SW480 (cell line): ENCODE results near the gene ANKRD63.
A peak's percentile ranks its signal among the peaks of the same experiment; 100 is the strongest.

Experiments used
- DNase-seq: peaks from one replicate; pipeline ENCODE4 v3.0.0-alpha.2; 2016; ENCODE audit warnings: low spot score

The ANKRD63 gene

DNA sequence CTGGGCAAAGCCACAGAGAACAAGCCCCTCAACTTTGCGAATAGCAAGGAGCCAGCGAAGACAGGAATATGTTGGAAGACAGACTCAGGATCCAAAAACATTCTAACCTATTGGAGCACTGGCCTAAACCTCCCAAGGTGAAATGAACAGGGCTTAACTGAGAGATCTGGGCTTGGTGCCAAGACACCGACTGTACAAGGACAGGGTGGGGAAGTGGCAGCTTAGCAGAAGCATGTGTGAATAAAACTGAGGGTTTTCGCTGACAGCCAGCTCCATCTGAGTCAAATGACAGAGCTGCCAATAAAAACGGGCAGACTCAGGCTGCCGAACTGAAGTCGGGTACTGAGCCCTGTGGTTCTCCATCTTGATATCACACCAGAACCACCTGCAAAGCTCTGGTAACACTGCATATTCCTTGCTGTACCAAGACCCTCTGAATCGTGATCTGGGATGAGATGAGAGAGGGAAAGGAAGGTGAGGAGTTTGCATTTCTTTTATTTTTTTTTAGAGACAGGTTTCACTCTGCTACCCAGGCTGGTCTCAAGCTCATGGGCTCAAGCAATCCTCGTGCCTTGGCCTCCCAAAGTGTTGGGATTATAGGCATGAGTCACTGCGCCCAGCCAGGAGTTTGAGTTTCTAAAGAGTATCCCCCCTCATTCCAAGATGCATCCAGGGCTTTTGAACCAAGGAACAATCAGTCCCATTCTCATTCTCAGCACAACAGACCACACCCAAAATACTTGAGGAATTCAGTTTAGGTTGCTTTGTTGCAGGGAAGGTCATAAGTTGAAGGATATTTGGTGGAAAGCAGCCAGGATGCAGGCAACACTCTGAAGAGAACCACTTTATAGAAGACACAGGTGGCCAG, 30.9 kb upstream of the ANKRD63 start:
- peak; percentile 39 for DNase-seq

- DNase-seq: no peak
Measured at GRCh38 chr15:40312370-40313158, 29.7 kb upstream of the ANKRD63 start.

DNA sequence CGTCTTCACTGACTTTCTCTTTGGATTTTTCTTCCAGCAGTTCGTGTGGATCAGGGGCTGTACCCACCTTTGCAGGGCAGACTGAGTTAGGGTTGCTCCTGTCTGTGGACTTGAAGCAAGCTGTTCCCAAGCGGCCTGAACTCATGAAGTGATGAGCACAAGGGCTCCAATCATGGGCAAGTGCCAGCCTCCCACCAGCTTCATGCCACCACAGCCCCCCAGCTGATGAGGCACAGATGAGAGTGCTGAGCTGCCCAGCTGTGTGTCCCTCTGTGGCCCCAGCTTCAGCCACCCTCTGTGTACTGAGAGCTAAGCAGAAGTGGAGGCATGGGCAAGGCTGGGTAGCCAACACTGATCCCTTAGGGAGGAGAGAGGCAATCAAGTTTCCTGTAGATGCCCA, 28.1 kb upstream of the ANKRD63 start:
- DNase-seq: no peak

GRCh38 chr15:40310001-40310959, 27.4 kb upstream of the ANKRD63 start:
- peak; percentile 29 for DNase-seq

DNA sequence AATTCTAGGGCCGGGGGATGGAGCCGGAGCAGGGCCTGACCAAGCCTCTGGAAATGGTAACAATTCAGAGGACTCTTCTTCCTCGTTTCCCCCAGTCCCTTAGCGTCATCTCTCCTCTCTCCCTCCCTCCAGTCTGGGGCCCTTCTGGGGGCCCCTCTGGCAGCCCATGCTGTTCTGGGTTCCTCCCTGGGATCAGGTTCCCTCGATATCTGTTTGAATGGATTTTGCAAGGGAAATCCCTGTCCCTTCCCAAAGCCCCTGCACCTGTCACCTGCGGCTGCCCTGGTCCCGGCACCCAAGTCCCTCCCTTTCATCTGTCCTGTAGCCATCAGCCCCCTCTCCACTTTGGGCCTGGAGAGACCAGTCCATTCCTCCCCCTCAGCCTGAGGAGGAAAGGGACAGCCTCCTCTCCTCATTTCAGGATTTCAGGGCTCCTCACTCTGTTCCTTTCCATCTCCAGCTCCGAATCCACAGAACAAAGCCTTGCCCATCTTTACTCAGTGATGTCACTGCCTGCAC, 26.5 kb upstream of the ANKRD63 start:
- DNase-seq: no peak

DNA sequence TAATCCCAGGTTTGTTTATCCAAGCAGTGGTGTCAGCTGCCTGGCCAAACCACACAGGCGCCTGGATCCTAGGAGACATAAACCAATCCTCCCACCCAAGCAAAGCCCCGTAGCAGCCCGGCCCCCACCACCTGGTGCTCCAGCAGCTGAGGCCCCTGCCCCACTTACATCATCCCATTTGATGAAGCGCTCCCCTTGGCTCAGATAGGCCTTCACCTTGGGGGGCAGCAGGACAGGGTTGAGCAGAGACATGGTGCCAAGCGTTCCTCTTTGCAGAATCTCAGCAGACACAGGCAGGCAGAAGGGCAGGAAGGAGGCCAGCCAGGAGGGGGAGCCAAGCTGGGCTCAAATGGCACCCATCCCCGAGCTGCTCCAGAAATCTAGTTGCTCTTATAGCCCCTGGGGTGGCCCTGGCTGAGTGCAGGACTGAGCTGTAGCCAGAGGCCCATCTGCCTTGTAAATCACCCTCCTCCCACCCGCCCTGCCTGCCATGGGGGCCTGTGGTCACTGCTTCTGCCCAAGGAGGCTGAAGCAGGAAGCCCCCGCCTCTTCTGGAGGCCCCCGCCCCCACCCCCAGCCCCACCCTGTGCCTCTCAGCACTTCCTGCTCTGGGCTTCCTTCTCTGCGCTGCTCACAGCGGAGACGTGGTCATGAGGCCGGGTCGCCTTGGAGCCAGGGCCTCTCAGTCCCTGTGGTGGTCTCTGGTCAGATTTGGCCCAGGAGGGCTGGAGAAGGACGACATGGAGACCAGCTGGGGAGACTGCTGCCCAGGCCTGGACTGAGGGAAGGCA, 24.8 kb upstream of the ANKRD63 start, which contains the start of gene PLCB2:
Gene PLCB2 (minus strand): TSS at position 515 of the 791 bp plus-strand sequence. CDS start 263 bp downstream, at position 252.
- DNase-seq: no peak

- DNase-seq: no peak
Measured at GRCh38 chr15:40306908-40307307, 24.0 kb upstream of the ANKRD63 start.

DNA sequence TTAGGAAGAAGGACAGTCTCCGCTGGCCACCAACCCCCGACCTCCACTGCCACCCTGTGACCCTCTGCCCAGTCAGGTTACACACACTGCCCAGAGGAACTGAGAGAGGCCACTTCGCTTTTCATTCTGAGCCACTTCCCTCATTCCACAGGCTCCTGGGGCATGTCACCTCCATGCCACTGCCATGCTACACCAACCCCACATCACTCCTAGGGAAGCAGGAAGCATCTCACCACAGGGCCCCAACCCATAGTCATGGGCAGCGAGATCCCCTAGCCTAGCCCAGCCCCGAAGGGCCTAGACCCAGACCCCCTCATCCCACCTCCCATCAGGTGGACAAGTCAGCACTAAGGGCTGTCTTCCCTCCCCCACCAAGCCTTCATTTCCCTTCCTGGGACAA, 23.5 kb upstream of the ANKRD63 start:
- no peak for DNase-seq

DNA sequence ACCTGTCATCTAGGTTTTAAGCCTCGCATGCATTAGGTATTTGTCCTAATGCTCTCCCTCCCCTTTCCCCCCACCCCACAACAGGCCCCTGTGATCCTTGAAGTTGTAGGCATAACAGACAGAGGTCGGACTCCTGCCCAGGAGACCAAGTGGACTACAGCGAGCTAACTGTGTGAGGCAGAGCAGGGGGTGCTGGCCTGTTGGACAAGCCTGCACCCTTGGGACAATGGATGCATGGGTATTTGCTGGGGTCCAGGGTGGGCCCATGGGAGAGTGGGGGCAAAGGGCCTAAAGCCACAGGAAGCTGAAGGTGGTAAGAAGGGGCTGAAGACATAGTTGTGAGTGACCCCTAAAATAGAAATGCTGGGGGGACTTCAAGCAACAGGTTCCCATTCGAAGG, 22.4 kb upstream of the ANKRD63 start:
- DNase-seq: no peak

DNA sequence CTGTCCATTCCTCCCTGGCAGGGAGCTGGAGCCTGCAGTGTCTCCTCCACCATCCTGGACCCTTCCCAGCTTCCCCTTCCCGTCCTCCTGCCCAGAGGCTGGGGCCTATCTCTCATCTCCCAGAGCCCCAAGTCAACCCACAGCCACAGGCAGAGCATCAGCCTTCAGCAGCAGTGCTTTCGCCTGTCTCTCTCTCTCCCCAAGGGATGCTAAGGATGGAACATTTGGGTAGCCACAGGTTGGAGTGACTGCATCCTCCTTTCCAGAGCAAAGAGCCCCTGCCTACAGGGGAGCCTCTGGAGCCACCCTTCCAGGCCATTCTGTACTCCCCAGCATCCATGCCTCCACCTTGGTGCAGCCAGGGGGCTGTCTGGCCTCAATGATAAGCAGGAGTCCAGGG, 20.7 kb upstream of the ANKRD63 start:
- no peak for DNase-seq

DNA sequence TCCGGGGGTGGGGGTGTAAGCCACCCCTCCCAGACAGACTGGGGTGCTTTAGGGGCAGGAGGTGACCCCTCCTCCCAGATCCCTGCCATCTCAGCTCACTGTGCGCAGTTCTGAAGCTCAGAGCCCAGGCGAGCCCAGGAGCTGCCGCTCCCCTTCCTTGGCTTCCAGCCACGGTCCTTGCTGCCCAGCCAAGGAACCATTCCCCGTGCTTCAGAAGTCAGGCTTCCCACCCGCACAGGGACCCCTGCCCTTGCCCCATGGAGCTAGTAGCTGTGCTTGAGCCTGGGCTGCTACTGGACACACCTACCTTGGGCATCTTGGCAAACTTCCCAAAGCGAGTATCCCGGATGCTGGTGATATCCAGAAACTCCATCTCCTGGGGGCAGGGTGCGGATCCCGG, 20.1 kb upstream of the ANKRD63 start:
- DNase-seq: no peak

GRCh38 chr15:40302288-40302886, 19.5 kb upstream of the ANKRD63 start:
- no peak for DNase-seq

DNA sequence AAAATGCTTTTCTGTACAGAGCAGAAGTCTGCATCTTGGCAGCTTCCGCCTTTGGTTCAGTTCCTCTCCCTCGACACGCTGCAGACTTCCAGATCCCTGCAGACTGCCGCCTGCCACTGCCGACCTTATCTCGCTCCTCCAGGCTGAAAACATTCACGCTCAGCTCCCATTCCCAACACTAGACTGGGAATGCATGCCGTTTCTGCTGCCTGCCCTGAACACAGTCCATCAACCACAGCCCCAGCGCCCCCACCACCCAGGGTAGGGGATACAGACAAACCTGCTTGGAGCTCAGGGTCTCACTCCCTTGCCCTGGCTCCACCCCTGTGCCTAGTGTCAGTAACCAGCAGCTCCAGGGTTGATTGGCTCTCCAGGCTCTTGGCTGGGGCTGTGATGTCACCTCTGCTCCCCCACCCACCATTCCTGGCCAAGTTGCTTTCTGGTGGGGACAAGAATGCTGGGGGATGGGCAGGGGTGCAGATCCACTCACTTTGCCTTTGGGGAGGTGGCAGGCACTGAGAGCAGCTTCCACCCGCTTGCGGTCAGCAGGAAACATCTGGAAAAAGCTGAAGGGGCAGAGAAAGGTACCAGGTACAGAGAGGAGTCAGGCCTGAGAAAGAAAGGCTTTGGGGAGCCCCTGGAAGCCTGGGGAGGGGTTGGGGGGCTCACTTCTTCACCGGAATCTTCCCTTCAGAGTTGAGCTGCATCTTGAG, 18.8 kb upstream of the ANKRD63 start:
- DNase-seq: no peak

DNA sequence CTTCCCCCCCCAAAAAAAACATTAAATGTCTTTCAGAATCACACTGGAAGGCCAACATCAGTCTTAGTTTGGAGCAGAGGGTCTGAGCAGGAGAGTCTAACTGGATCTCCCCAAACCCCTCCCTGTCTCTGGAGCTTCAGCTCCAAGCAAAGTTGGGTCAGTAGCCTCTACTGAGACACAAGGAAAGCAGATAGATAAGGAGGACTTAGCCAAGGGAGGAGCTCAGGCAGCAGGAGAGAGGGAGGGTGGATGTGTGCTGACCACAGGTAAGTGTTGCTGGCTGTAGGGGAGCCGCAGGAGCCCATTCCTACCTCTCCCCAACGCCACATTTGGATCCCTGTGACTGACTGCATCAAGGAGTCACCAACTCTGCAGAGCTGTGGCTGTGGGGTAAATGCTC, 17.9 kb upstream of the ANKRD63 start:
- no peak for DNase-seq

DNA sequence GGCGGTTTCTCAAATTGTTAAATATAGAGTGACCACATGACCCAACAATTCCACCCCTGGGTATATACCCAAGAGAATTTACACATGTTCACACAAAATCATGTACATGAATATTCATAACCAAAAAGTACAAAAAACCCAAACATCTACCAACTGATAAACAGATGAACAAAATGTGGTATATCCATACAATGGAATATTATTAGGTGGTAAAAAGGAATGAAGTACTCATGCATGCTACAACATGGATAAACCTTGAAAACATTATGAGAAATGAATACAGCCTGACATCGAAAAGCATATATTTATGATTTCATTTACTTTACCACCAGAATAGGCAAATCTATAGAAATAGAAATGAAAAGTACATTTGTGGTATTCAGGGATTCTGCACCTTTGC, 17.5 kb upstream of the ANKRD63 start:
- DNase-seq: no peak

DNA sequence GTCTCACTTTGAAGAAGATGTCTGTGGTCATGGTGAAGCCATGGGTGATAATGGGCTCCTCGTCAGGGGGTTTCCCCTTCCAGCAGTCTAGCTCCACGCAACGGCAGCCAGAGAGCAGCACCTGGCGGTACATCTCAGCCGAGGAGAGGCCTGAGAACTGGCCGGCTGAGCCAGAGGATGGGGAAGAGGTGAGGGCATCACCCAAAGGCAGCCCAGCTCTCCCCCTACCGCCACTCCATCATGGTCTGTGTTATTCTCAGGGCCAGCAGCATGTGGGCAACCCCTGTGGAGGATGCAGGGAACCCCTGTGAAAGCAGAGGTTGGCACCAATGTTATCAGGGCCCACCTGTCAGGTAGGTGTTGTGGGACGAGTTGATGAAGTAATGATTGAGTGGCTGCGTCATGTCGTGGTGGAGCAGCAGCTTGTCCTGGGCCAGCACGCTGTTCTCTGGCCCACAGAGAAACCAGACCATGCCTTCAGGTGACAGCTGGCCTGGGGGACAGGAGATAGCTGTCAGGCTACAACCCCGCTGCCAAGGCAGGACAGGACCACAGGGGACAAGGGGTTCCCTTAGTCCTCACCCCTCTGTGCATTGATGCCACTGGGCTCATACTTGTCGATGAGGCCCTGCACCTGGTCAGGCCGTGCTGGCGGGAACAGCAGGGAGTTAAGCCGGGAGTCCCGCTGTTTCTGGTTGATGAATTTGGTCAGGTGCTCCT, 15.5 kb upstream of the ANKRD63 start:
- DNase-seq: no peak

DNA sequence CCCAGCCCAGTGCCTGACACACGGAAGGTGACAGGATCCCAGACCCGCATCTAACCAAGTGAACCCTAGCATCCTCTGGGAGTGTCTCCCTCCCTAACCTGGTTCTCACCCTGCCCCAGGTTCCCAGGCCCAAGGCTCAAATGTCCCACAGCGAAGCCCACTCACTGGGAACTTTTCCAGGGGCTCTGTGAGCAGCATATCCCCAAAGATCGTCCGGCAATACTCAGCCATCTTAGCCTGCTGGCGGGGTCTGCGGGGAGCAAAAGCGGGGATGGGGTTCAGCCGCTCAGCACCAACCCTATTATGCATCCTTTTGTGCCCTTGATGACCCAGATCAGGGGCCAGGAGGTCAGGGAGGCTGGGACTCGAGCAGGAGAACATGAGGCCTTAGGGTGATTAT, 14.5 kb upstream of the ANKRD63 start:
- DNase-seq: no peak

DNA sequence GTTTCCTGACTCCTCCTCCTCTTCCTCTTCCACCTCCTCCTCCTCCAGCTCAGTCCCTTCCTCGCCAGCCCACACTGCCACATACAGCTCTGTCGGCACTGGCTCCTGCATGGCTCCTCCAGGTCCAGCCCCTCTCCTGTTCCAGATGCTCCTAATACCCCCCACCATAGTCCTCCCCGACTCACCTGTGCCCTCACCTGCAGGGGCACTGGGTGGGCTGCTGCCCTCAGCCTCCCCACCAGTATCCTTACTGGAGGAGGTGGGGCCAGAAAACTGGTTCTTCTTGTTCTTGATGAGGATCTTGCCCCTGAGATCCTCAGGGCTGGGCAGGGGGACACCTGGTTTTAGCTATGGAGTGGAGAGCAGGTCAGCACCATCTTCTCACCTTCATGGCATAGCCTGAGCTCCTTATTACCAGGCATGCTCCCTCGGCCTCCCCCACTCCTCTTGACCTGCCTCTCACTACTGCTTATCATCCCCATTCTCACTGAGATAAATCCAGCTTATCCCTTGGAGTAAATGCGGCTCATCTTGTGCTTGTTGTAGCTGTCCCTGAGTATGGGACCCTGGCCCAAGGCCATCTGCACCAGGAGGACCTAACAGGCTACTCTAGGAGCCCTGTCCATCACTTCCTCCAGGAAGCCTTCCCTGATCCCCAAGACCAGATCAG, 13.8 kb upstream of the ANKRD63 start:
- no peak for DNase-seq
